HepG2 (cell line): Measurements from ENCODE around the gene FGA. TPM values are rescaled to one million over a fixed set of nuclear protein-coding genes. Genes with fewer than 3 reads are reported as not detected.

Experiments used
- CC2D1A ChIP-seq: sonication (generic); formaldehyde crosslinking; IDR thresholded peaks from 2 replicates; pipeline ENCODE4 v1.8.1; 2023; ENCODE audit warnings: mild to moderate bottlenecking, missing genetic modification reagents
- FOXA3 ChIP-seq: IDR thresholded peaks from 2 replicates; pipeline ENCODE4 v1.6.1; 2016; ENCODE audit warnings: missing genetic modification reagents, missing compliant biosample characterization
- FOXO1 ChIP-seq: sonication (generic); formaldehyde crosslinking; IDR thresholded peaks from 2 replicates; pipeline ENCODE4 v1.4.0; 2020; ENCODE audit warnings: missing genetic modification reagents
- HMGXB3 ChIP-seq: sonication (generic); formaldehyde crosslinking; IDR thresholded peaks from 2 replicates; pipeline ENCODE4 v1.4.0; 2020; ENCODE audit warnings: missing genetic modification reagents, borderline replicate concordance
- MIXL1 ChIP-seq: IDR thresholded peaks from 2 replicates; pipeline ENCODE4 v1.6.1; 2016
- MNT ChIP-seq: fragments of 450-650 bp; IDR thresholded peaks from 2 replicates; pipeline ENCODE4 v1.6.1; 2016
- RCOR2 ChIP-seq: IDR thresholded peaks from 2 replicates; pipeline ENCODE4 v1.6.1; 2016; ENCODE audit warnings: missing biosample characterization, missing genetic modification reagents
- REST ChIP-seq, 2 experiments: IDR thresholded peaks; 2 replicates each; pipeline ENCODE4 v1.6.1; 2011 to 2012; ENCODE audit warnings: low read length in 2 of 2, borderline replicate concordance in 1 of 2, low read depth in 1 of 2, mild to moderate bottlenecking in 1 of 2, moderate library complexity in 1 of 2
- SIN3B ChIP-seq: fragments of 150-350 bp; IDR thresholded peaks from 2 replicates; pipeline ENCODE4 v1.6.1; 2014; ENCODE audit warnings: low read length
- SP140L ChIP-seq: sonication (generic); formaldehyde crosslinking; IDR thresholded peaks from 2 replicates; pipeline ENCODE4 v1.4.0; 2020; ENCODE audit warnings: missing genetic modification reagents, borderline replicate concordance
- THRA ChIP-seq: sonication (generic); formaldehyde crosslinking; IDR thresholded peaks from 2 replicates; pipeline ENCODE4 v1.4.0; 2020; ENCODE audit warnings: missing genetic modification reagents, borderline replicate concordance
- ZBTB7A ChIP-seq: sonication (generic); formaldehyde crosslinking; IDR thresholded peaks from 2 replicates; pipeline ENCODE4 v1.8.0; 2022; ENCODE audit warnings: mild to moderate bottlenecking, missing genetic modification reagents
- ZFP37 ChIP-seq: sonication (generic); formaldehyde crosslinking; IDR thresholded peaks from 2 replicates; pipeline ENCODE4 v1.4.0; 2020; ENCODE audit warnings: missing genetic modification reagents, borderline replicate concordance
- ZNF101 ChIP-seq: sonication (generic); formaldehyde crosslinking; IDR thresholded peaks from 2 replicates; pipeline ENCODE4 v1.4.0; 2020; ENCODE audit warnings: mild to moderate bottlenecking, low read depth, missing genetic modification reagents, borderline replicate concordance
- ZNF225 ChIP-seq: sonication (generic); formaldehyde crosslinking; IDR thresholded peaks from 2 replicates; pipeline ENCODE4 v1.4.0; 2020; ENCODE audit warnings: mild to moderate bottlenecking, missing genetic modification reagents
- ZNF496 ChIP-seq: sonication (generic); formaldehyde crosslinking; IDR thresholded peaks from 2 replicates; pipeline ENCODE4 v1.8.1; 2023; ENCODE audit warnings: mild to moderate bottlenecking, moderate library complexity, missing genetic modification reagents; ENCODE audit not compliant: insufficient replicate concordance
- ZNF616 ChIP-seq: sonication (generic); formaldehyde crosslinking; IDR thresholded peaks from 2 replicates; pipeline ENCODE4 v1.5.0; 2020; ENCODE audit warnings: low read depth, mild to moderate bottlenecking, missing genetic modification reagents
- ZNF772 ChIP-seq: sonication (generic); formaldehyde crosslinking; IDR thresholded peaks from 2 replicates; pipeline ENCODE4 v1.5.0; 2020; ENCODE audit warnings: mild to moderate bottlenecking, missing genetic modification reagents
- polyA plus RNA-seq, 8 experiments: library from polyadenylated mRNA; depleted of rRNA in 3 of 8; stranded (reverse) in 7 of 8; unstranded in 1 of 8; fragments of >200 nt; fragmentation: Illumina TruSeq in 4 of 8; extraction: Trizol in 4 of 8; gene quantifications; 2 replicates each; pipeline versions ENCODE4 v1.2.1 to v1.2.3, GENCODE V29; 2011 to 2016; ENCODE audit warnings: low read depth in 4 of 8, missing spikeins in 1 of 8, mixed read lengths in 1 of 8; ENCODE audit not compliant: insufficient read depth in 1 of 8
- total RNA-seq, 5 experiments: library from RNA; depleted of rRNA; stranded (reverse); fragments of >200 nt; fragmentation: Illumina TruSeq; extraction: Trizol; gene quantifications; 2 replicates each; pipeline ENCODE4 v1.2.3, GENCODE V29; 2016; ENCODE audit warnings: low read depth in 1 of 5

The FGA gene
- total and polyA plus RNA-seq, 2 of the 13 experiments (the other 11 are each of a cell fraction or from before 2014, with no cell fraction given), result 640 to 1,523 TPM

GRCh38 chr4:154559494-154560418 lies 30.8 kb downstream of the FGA start (continued):
- TF ChIP-seq HMGXB3 (CRISPR knock-in tag) (peak; percentile 63; the same call in 1 of the 2 replicates), ZNF616 (CRISPR knock-in tag) (no peak), CC2D1A (CRISPR knock-in tag) (no peak), MIXL1 (CRISPR knock-in tag) (peak; percentile 97), ZNF225 (CRISPR knock-in tag) (no peak), ZNF772 (no peak), SP140L (CRISPR knock-in tag) (no peak), ZBTB7A (no peak), ZNF496 (CRISPR knock-in tag) (no peak), SIN3B (no peak), ZFP37 (no peak), REST (IDR thresholded peaks at IDR 0.05; ENCODE audit: borderline replicate concordance in 1 of 2, low read depth in 1 of 2, low read length in 2 of 2) (peak in 1 of 2 experiments; percentile 60; a peak in 1 of 4 replicates), FOXA3 (CRISPR knock-in tag) (peak; percentile 99), THRA (CRISPR knock-in tag) (peak; percentile 95), FOXO1 (peak; percentile 98), RCOR2 (CRISPR knock-in tag) (peak; percentile 88), MNT (0 out of 2 replicates have a peak, but pooled peaks have one; percentile 3), ZNF101 (CRISPR knock-in tag) (no peak)
